Cardiac fibroblast (primary cell): Measurements from ENCODE around the gene CHML.

Source experiments
- DNase-seq, 2 donors: peaks; one replicate each; pipeline versions ENCODE4 v3.0.0 to v3.0.0-alpha.2; 2010; ENCODE audit warnings: low read depth in 2 of 2
- H3K4me3 ChIP-seq, 2 donors: replicated peaks in 1 of 2; 1 replicate in 1 of 2; 2 replicates in 1 of 2; pipeline ENCODE4 v1.5.1; 2011; ENCODE audit warnings: low read depth in 2 of 2, low read length in 2 of 2, mild to moderate bottlenecking in 2 of 2, moderate library complexity in 1 of 2
- CTCF ChIP-seq: IDR thresholded peaks from one replicate; pipeline ENCODE4 v1.5.1; 2011; ENCODE audit warnings: low read depth, mild to moderate bottlenecking, low read length, inconsistent platforms

Gene CHML

DNA sequence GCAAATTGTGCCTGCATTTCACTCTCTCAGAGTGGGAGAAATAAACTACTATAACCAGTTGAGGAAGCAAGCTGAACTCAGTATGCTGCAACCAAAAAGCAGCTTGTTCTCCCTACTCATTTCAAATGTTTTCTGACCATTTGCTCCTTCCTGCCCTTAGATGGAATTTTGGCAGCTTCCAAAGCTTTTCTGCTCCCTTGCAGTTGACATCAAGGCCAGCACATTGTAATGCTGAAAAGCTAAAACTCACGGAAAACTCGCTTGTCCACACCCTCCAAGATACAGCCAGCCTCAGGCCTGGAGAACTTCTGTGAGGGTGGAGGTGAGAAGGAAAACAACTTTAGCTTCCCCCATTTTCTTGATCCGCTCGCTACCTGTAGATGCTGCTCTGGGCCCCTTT is 5.0 kb upstream of the CHML start:
- TF ChIP-seq CTCF: no peak
- DNase-seq: peak in 1 of 2 donors; percentile 32
- H3K4me3 ChIP-seq: no peak overlapping the region

DNA sequence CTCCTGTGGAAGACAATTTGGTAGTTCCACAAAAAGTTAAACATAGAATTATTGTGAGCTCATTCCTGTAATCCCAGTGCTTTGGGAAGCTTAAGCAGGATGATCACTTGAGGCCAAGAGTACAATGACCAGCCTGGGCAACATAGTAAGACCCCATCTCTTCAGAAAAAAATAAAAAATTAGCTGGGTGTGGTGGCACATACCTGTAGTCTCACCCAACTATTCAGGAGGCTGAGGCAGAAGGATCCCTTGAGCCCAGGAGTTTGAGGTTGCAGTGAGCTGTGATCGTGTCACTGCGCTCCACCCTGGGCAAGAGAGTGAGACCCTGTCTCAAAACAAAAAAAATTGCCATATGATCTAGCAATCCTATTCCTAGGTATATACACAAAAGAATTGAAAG is 4.1 kb upstream of the CHML start:
- no peak for TF ChIP-seq CTCF
- no peak for DNase-seq
- no peak overlapping the region for H3K4me3 ChIP-seq

GRCh38 chr1:241642593-241642944 is 2.4 kb upstream of the CHML start:
- H3K4me3 ChIP-seq: no peak overlapping the region
- TF ChIP-seq CTCF: no peak
- no peak for DNase-seq

DNA sequence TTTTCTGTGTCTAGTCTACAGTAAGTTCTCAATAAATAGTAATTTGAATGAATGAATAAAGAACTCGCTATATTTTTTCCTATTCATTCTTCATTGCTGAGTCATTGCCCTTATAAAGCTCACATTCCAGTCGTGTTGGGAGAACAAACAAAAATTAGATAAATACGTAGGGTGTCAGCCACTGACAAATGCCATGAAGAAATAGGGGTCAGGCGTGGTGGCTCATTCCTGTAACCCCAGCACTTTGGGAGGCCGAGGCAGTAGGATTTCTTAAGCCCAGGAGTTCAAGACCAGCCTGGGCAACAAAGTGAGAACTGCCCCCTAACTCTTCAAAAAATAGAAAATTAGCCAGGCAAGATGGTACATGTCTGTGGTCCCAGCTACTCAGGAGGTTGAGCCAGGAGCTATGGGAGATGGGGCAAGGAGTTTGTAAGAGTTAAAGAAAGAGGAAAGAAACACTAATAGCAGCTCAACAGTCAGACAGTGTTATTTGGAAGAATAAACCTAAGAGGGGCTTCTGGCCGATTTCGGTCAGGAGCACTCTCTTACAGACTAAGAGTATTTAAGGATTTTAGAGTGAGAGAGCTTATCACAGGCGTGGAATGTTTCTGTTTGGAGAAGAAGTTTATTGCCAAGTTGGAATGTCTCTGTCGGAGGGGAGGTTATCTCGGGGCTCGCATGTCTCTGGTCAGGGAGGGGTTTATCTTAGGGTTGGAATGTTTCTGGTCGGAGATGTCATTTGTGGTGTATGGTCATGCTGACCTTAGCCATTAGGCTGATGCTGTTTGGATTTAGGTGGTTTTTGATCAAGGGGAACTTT is 1.8 kb upstream of the CHML start:
- DNase-seq: peak; percentile 74 to 89
- TF ChIP-seq CTCF: no peak
- H3K4me3 ChIP-seq: no peak overlapping the region

GRCh38 chr1:241640867-241641622 is 876 bp upstream of the CHML start:
- DNase-seq: peak in 1 of 2 donors; percentile 40
- TF ChIP-seq CTCF: no peak
- no peak overlapping the region for H3K4me3 ChIP-seq

- H3K4me3 ChIP-seq: peak overlapping the region; percentile 86 to 90
- TF ChIP-seq CTCF: no peak
- peak in 1 of 2 donors; percentile 43 for DNase-seq
Observed at GRCh38 chr1:241639623-241640148, 483 bp downstream of the CHML start.
